Measurements from ENCODE around the gene ZCCHC7.

Gene ZCCHC7

DNA sequence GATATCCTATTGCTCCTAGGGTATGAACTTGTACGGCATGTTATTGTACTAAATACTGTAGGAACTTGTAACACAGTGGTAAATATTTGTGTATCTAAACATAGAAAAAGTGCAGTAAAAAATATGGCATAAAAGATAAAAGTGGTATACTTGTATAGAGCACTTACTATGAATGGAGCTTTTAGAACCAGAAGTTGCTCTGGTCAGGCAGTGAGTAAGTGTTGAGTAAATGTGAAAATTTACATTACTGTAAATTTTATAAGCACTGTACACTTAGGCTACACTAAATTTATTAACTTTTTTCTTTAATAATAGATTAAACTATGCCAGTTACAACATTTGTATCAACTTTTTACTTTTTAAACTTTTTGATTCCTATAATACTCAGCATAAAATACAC is 109.1 kb downstream of the ZCCHC7 start:
- Histone ChIP-seq H2AFZ (ENCODE audit: low read depth, low read length) (no peak overlapping the region), H4K20me1 (ENCODE audit: insufficient read depth, low read length) (no peaks in the 10 kb centered on the region), H3K9me3 (ENCODE audit: insufficient read depth, low read length) (no peaks in the 10 kb centered on the region), H3K4me3 (ENCODE audit: low read length) (no peak overlapping the region), H3K4me1 (ENCODE audit: low read length) (no peaks in the 10 kb centered on the region), H3K27me3 (ENCODE audit: low read depth, low read length) (no peaks in the 10 kb centered on the region), H3K36me3 (replicated peaks; ENCODE audit: low read depth, low read length) (no peaks in the 10 kb centered on the region), H3K27ac (ENCODE audit: low read length) (no peak overlapping the region), H3K4me2 (ENCODE audit: low read length) (no peak overlapping the region), H3K9ac (ENCODE audit: low read length) (no peak overlapping the region), H3K79me2 (ENCODE audit: low read length) (no peaks in the 10 kb centered on the region)
- no peak for TF ChIP-seq EZH2phosphoT487 (IDR thresholded peaks at IDR 0.05; ENCODE audit: low read depth)
- TF ChIP-seq, protein P1, sequence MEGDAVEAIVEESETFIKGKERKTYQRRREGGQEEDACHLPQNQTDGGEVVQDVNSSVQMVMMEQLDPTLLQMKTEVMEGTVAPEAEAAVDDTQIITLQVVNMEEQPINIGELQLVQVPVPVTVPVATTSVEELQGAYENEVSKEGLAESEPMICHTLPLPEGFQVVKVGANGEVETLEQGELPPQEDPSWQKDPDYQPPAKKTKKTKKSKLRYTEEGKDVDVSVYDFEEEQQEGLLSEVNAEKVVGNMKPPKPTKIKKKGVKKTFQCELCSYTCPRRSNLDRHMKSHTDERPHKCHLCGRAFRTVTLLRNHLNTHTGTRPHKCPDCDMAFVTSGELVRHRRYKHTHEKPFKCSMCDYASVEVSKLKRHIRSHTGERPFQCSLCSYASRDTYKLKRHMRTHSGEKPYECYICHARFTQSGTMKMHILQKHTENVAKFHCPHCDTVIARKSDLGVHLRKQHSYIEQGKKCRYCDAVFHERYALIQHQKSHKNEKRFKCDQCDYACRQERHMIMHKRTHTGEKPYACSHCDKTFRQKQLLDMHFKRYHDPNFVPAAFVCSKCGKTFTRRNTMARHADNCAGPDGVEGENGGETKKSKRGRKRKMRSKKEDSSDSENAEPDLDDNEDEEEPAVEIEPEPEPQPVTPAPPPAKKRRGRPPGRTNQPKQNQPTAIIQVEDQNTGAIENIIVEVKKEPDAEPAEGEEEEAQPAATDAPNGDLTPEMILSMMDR (IDR thresholded peaks at IDR 0.05; ENCODE audit: low read depth, low read length) = no peak

DNA sequence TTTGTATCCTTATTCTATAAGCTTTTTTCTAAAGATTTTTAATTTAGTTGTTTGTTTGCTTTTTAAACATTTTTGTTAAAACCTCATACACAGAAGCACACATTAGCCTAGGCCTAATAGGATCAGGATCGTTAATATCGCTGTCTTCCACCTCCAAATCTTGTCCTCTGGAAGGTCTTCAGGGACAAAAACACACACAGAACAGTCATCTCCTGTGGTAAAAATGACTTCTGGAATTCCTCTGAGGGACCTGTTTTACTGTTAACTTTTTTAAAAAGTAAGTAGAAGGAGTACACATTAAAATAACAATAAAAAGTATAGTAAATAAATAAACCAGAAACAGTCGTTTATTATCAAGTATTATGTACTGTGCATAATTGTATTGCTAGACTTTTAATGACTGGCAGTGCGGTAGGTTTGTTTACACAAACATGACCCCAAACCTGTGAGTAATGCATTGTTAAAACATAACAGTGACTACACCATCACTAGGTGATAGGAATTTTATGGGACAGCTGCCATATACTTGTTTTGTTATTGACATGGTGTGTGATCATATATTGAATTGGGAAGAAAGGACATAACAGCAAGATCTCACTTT is 109.6 kb downstream of the ZCCHC7 start:
- Histone ChIP-seq H3K9me3 (ENCODE audit: insufficient read depth, low read length) (no peaks in the 10 kb centered on the region), H3K79me2 (ENCODE audit: low read length) (no peaks in the 10 kb centered on the region), H4K20me1 (ENCODE audit: insufficient read depth, low read length) (no peaks in the 10 kb centered on the region), H3K36me3 (replicated peaks; ENCODE audit: low read depth, low read length) (no peaks in the 10 kb centered on the region), H3K4me1 (ENCODE audit: low read length) (no peaks in the 10 kb centered on the region), H3K9ac (ENCODE audit: low read length) (no peak overlapping the region), H3K4me2 (ENCODE audit: low read length) (no peak overlapping the region), H3K27ac (ENCODE audit: low read length) (no peak overlapping the region), H3K4me3 (ENCODE audit: low read length) (no peak overlapping the region), H3K27me3 (ENCODE audit: low read depth, low read length) (no peaks in the 10 kb centered on the region), H2AFZ (ENCODE audit: low read depth, low read length) (no peak overlapping the region)
- TF ChIP-seq, protein P1 (IDR thresholded peaks at IDR 0.05; ENCODE audit: low read depth, low read length) = no peak
- no peak for TF ChIP-seq EZH2phosphoT487 (IDR thresholded peaks at IDR 0.05; ENCODE audit: low read depth)

DNA sequence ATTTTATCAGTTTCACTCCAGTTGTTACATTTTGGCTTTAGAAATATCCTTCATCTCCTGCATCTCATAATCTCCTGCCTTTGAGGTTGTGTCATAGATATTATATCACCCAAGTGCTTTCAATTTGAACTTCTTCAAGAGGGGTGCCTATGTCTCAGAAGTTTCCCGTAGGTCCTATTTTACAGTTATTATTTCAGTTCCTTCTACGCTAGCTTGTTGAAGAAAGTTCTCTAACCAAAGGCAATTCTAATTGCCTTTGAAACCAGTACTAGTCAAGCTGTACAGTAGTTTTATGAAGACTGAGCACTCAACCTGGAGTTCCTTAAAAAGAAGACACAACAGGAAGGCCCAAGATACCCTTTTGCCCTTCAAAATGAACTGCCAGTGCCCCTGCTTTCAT is 116.4 kb downstream of the ZCCHC7 start:
- Histone ChIP-seq H3K36me3 (replicated peaks; ENCODE audit: low read depth, low read length) (no peaks in the 10 kb centered on the region), H3K4me2 (ENCODE audit: low read length) (peak overlapping the region; percentile 40), H4K20me1 (ENCODE audit: insufficient read depth, low read length) (no peaks in the 10 kb centered on the region), H3K9me3 (ENCODE audit: insufficient read depth, low read length) (no peaks in the 10 kb centered on the region), H3K4me3 (ENCODE audit: low read length) (no peak overlapping the region), H3K79me2 (ENCODE audit: low read length) (peaks cover 7% of the 10 kb centered on the region; the same call in 1 of the 2 replicates), H2AFZ (ENCODE audit: low read depth, low read length) (no peak overlapping the region), H3K27me3 (ENCODE audit: low read depth, low read length) (no peaks in the 10 kb centered on the region), H3K27ac (ENCODE audit: low read length) (peak overlapping the region; percentile 60), H3K9ac (ENCODE audit: low read length) (0 out of 2 replicates have a peak overlapping the region, but pooled peaks have one; percentile 5), H3K4me1 (ENCODE audit: low read length) (peaks cover 27% of the 10 kb centered on the region)
- TF ChIP-seq, protein P1 (IDR thresholded peaks at IDR 0.05; ENCODE audit: low read depth, low read length) = no peak
- no peak for TF ChIP-seq EZH2phosphoT487 (IDR thresholded peaks at IDR 0.05; ENCODE audit: low read depth)

DNA sequence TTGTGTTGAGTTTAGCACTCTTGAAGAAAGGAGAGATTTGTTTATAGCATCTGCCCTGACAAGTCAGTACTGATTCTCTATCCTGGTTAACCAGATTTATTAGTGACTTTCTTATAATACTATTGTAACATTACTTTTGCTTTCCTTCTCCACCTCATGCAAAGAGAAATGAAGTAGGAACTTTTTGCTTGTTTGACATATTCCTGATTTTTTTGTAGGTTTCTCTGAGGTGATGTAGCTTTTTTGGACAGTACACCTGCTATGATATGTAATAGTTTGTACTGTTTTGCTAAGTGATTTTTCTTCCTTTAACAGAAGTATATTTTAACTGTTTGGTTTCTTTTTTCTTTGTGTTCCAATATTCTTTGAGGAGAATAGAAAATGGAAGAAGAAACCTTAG is 117.7 kb downstream of the ZCCHC7 start:
- H3K9ac ChIP-seq (ENCODE audit: low read length) = no peak overlapping the region
- no peaks in the 10 kb centered on the region for H4K20me1 ChIP-seq (ENCODE audit: insufficient read depth, low read length)
- H3K27ac ChIP-seq (ENCODE audit: low read length) = no peak overlapping the region
- H3K4me2 ChIP-seq (ENCODE audit: low read length) = no peak overlapping the region
- no peaks in the 10 kb centered on the region for H3K27me3 ChIP-seq (ENCODE audit: low read depth, low read length)
- peaks cover 27% of the 10 kb centered on the region for H3K4me1 ChIP-seq (ENCODE audit: low read length)
- peaks cover 7% of the 10 kb centered on the region; the same call in 1 of the 2 replicates for H3K79me2 ChIP-seq (ENCODE audit: low read length)
- H3K36me3 ChIP-seq (replicated peaks; ENCODE audit: low read depth, low read length) = no peaks in the 10 kb centered on the region
- H3K9me3 ChIP-seq (ENCODE audit: insufficient read depth, low read length) = no peaks in the 10 kb centered on the region
- H2AFZ ChIP-seq (ENCODE audit: low read depth, low read length) = no peak overlapping the region
- H3K4me3 ChIP-seq (ENCODE audit: low read length) = no peak overlapping the region
- no peak for TF ChIP-seq EZH2phosphoT487 (IDR thresholded peaks at IDR 0.05; ENCODE audit: low read depth)
- TF ChIP-seq, protein P1 (IDR thresholded peaks at IDR 0.05; ENCODE audit: low read depth, low read length) = no peak

Data from OCI-LY3 (cell line).